Kidney (tissue), 14 donors: ENCODE results near the gene GMPR2. TPM values are rescaled to one million over a fixed set of nuclear protein-coding genes. Genes with fewer than 3 reads are reported as not detected.

Experiments
- DNase-seq, 5 donors: peaks; one replicate each; pipeline ENCODE4 v3.0.0-alpha.2; 2013 to 2020
- FAIRE-seq: peaks from 2 replicates; lab custom pipeline; 2012; peaks lifted over from hg19 to GRCh38; lab: Jason Lieb, UNC
- H3K27ac ChIP-seq, 2 donors: one replicate each; pipeline ENCODE4 v1.7.0; 2013; ENCODE audit warnings: low read depth in 2 of 2, low read length in 2 of 2, inconsistent platforms in 1 of 2
- H3K27me3 ChIP-seq: one replicate; pipeline ENCODE4 v1.7.1; 2013; ENCODE audit warnings: low read length, inconsistent platforms; ENCODE audit not compliant: control insufficient read depth, insufficient read depth
- H3K36me3 ChIP-seq, 3 donors: one replicate each; pipeline versions ENCODE4 v1.7.0 to v1.7.1; 2013; ENCODE audit warnings: low read length in 3 of 3, control low read depth in 1 of 3, inconsistent platforms in 1 of 3; ENCODE audit not compliant: insufficient read depth in 3 of 3, control insufficient read depth in 2 of 3
- H3K4me1 ChIP-seq, 3 donors: one replicate each; pipeline versions ENCODE4 v1.7.0 to v1.7.1; 2013; ENCODE audit warnings: low read length in 3 of 3, inconsistent platforms in 1 of 3, low read depth in 1 of 3; ENCODE audit not compliant: control insufficient read depth in 2 of 3, insufficient read depth in 2 of 3
- H3K4me3 ChIP-seq, 3 donors: one replicate each; pipeline versions ENCODE4 v1.7.0 to v1.8.1; 2013; ENCODE audit warnings: low read length in 3 of 3, control low read depth in 1 of 3, inconsistent platforms in 1 of 3
- H3K9ac ChIP-seq, 3 donors: one replicate each; pipeline versions ENCODE4 v1.7.0 to v1.7.1; 2013; ENCODE audit warnings: low read length in 3 of 3, control low read depth in 1 of 3, inconsistent platforms in 1 of 3
- H3K9me3 ChIP-seq, 3 donors: one replicate each; pipeline versions ENCODE4 v1.7.0 to v1.7.1; 2013; ENCODE audit warnings: low read length in 3 of 3, control low read depth in 1 of 3, inconsistent platforms in 1 of 3; ENCODE audit not compliant: control insufficient read depth in 2 of 3, insufficient read depth in 1 of 3
- CTCF ChIP-seq: IDR thresholded peaks from 3 replicates; pipeline ENCODE4 v1.5.1; 2012; ENCODE audit warnings: mild to moderate bottlenecking, moderate library complexity, borderline replicate concordance; ENCODE audit not compliant: insufficient read depth; ENCODE audit errors: extremely low read depth
- intact Hi-C: fragments of 100-400 bp; cut with DNase I; formaldehyde crosslinking; loops from one replicate; pipeline ENCODE4 v1.11.1; 2022
- polyA plus RNA-seq: library from polyadenylated mRNA; stranded (reverse); fragments of 350-450 nt; fragmentation: Illumina TruSeq; extraction: RNeasy Lipid Tissue Mini Kit (QIAGEN cat#74804); gene quantifications from one replicate; pipeline ENCODE4 v1.2.3, GENCODE V29; 2014; ENCODE audit warnings: low read depth, low replicate concordance; ENCODE audit not compliant: insufficient read depth
- total RNA-seq: library from RNA; stranded (reverse); fragmentation: NEBNext Ultra II Directional; extraction: Animal tissue kit (Norgen Biotek cat#: 25700); gene quantifications from one replicate; pipeline ENCODE4 v1.2.1, GENCODE V29; 2021
- donor health status: control.
- donor health status: control.
- donor health status: control.
- donor health status: control.
- donor health status: control.
- donor health status: DM: yes; HTN: yes; CAD: no.
- donor health status: Normal renal cell carcinoma (clear cell type).

GMPR2 gene
- total and polyA plus RNA-seq, 2 donors from 2014 or later: 75.0 to 92.5 TPM

- no peak for FAIRE-seq
- H3K36me3 ChIP-seq: peaks cover 7 to 36% (median 23%) of the 10 kb centered on the region in 3 donors
These were observed 21.4 kb upstream of the GMPR2 start for GRCh38 chr14:24211311-24211710.

DNA sequence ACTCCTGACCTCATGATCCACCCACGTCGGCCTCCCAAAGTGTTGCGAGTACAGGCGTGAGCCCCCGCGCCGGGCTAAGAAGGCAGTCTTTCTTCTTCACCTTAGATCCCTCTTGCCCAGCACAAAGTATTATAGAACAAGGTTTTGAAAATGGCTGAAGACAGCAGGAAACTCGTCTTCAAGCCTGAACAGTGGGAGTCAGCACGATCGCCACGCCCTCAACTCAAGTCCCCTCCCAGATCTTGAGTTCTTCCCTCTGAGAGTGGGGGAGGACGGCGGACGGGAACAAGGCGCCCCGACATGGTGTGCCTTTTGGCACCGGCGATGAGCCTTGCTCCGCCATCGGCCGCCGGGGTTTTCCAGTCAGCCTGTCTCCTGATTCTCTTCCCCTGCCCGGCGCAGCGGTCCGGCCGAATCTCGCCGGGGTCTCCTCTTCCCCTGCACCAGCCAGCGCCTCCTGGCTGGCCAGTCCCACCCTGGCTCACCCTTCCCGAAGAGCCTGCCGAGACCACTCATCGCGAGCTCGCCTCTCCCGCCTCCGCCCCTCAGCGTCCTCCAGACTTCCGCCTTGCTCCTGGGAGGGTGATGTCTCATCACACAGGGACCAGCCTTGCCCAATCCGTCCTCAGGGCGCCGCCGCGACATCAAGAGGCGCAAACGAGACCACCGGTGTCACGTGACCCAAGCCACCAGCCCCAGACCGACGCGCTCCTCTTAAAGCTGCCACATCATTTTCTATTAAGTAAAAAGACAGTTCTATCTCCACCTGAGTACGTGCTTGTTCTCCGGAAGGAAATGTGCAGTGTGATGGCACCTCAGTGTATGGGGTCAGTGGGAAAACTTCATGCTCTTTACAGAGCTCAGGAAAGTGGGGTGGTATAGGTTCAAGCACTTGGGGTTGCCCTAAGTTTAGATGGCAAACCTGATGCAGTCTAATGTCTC lies 19.5 kb upstream of the GMPR2 start, which contains the start of gene CHMP4A:
Gene CHMP4A (minus strand): TSS at position 565 of the 942 bp plus-strand sequence. CDS start 49 bp downstream, at position 516.
- H3K27ac ChIP-seq: peak within 1 kb of the TSS; percentile 91 to 92
- no peak for TF ChIP-seq CTCF
- FAIRE-seq: no peak
- DNase-seq: peak; percentile 98 to 99 (median 99)
- H3K36me3 ChIP-seq: peaks cover 2 to 24% (median 14%) of the 10 kb centered on the region in 3 donors
- peaks cover 3 to 11% (median 3%) of the 10 kb centered on the region in 3 donors for H3K4me1 ChIP-seq
- no peaks in the 10 kb centered on the region for H3K9me3 ChIP-seq
- peak within 1 kb of the TSS; percentile 67 to 83 (median 83) for H3K4me3 ChIP-seq
- peak within 1 kb of the TSS; percentile 75 to 93 (median 78) for H3K9ac ChIP-seq
- no peaks in the 10 kb centered on the region for H3K27me3 ChIP-seq
- intact Hi-C loops: no loop called here

More at GRCh38 chr14:24211311-24211710, 21.4 kb upstream of the GMPR2 start:
- H3K4me1 ChIP-seq: peaks cover 3 to 11% (median 3%) of the 10 kb centered on the region in 3 donors
- H3K9me3 ChIP-seq: no peaks in the 10 kb centered on the region
- no peak overlapping the region for H3K27ac ChIP-seq
- intact Hi-C loops: no loop called here
- no peak overlapping the region for H3K9ac ChIP-seq
- no peak for DNase-seq
- H3K27me3 ChIP-seq: no peaks in the 10 kb centered on the region
- no peak overlapping the region for H3K4me3 ChIP-seq
- TF ChIP-seq CTCF: no peak

- DNase-seq (no peak), FAIRE-seq (no peak)
- Histone ChIP-seq H3K9me3 (no peaks in the 10 kb centered on the region), H3K4me1 (peaks cover 3 to 11% (median 3%) of the 10 kb centered on the region in 3 donors), H3K4me3 (peak overlapping the region; percentile 67 to 83 (median 83)), H3K36me3 (peaks cover 2 to 20% (median 12%) of the 10 kb centered on the region in 3 donors), H3K27me3 (no peaks in the 10 kb centered on the region), H3K27ac (peak overlapping the region; percentile 91 to 92), H3K9ac (peak overlapping the region in 1 of 3 donors; percentile 93)
- no peak for TF ChIP-seq CTCF
- intact Hi-C loops: no loop called here
These were observed 18.7 kb upstream of the GMPR2 start for GRCh38 chr14:24213866-24214662.
